HEK293 (cell line): Measurements from ENCODE around the gene PCSK6.

Experiments
- GLI4 ChIP-seq: fragments of 450-650 bp; formaldehyde crosslinking; IDR thresholded peaks from 2 replicates; pipeline ENCODE4 v1.5.1; 2016; ENCODE audit warnings: missing biosample characterization, missing genetic modification characterization
- MEIS1 ChIP-seq: sonication (generic); formaldehyde crosslinking; IDR thresholded peaks from 2 replicates; pipeline ENCODE4 v1.8.1; 2022; ENCODE audit warnings: missing genetic modification reagents, mild to moderate bottlenecking, borderline replicate concordance
- SALL2 ChIP-seq: fragments of 450-650 bp; formaldehyde crosslinking; IDR thresholded peaks from 2 replicates; pipeline ENCODE4 v1.5.0; 2017; ENCODE audit warnings: missing biosample characterization, mild to moderate bottlenecking, missing genetic modification characterization, borderline replicate concordance
- YY1 ChIP-seq: fragments of 450-650 bp; formaldehyde crosslinking; IDR thresholded peaks from 2 replicates; pipeline ENCODE4 v1.5.1; 2018; ENCODE audit warnings: missing biosample characterization, missing genetic modification characterization
- ZBTB8A ChIP-seq: fragments of 450-650 bp; formaldehyde crosslinking; IDR thresholded peaks from 2 replicates; pipeline ENCODE4 v1.5.1; 2016; ENCODE audit warnings: missing biosample characterization, missing genetic modification characterization
- ZNF10 ChIP-seq: fragments of 450-650 bp; formaldehyde crosslinking; IDR thresholded peaks from 2 replicates; pipeline ENCODE4 v1.5.1; 2017; ENCODE audit warnings: missing biosample characterization, missing genetic modification characterization
- ZNF133 ChIP-seq: fragments of 450-650 bp; formaldehyde crosslinking; IDR thresholded peaks from 2 replicates; pipeline ENCODE4 v1.5.1; 2016; ENCODE audit warnings: missing biosample characterization, missing genetic modification characterization
- ZNF335 ChIP-seq: fragments of 450-650 bp; formaldehyde crosslinking; conservative IDR thresholded peaks from 2 replicates; pipeline ENCODE4 v1.5.1; 2016; ENCODE audit warnings: missing biosample characterization, missing genetic modification characterization
- ZSCAN30 ChIP-seq: fragments of 450-650 bp; IDR thresholded peaks from 2 replicates; pipeline ENCODE4 v1.5.1; 2018; ENCODE audit warnings: missing biosample characterization, mild to moderate bottlenecking, missing genetic modification characterization, moderate library complexity
- TF ChIP-seq, protein P1 (sequence below): fragments of 450-650 bp; formaldehyde crosslinking; IDR thresholded peaks from 2 replicates; pipeline ENCODE4 v1.5.1; 2016; ENCODE audit warnings: missing biosample characterization, missing genetic modification characterization
- TF ChIP-seq, protein P2 (sequence below): fragments of 450-650 bp; formaldehyde crosslinking; IDR thresholded peaks from 2 replicates; pipeline ENCODE4 v1.5.1; 2016; ENCODE audit warnings: missing biosample characterization, missing genetic modification characterization
- TF ChIP-seq, protein P3 (sequence below): fragments of 450-650 bp; formaldehyde crosslinking; IDR thresholded peaks from 2 replicates; pipeline ENCODE4 v1.5.1; 2016; ENCODE audit warnings: missing biosample characterization, missing genetic modification characterization

DNA sequence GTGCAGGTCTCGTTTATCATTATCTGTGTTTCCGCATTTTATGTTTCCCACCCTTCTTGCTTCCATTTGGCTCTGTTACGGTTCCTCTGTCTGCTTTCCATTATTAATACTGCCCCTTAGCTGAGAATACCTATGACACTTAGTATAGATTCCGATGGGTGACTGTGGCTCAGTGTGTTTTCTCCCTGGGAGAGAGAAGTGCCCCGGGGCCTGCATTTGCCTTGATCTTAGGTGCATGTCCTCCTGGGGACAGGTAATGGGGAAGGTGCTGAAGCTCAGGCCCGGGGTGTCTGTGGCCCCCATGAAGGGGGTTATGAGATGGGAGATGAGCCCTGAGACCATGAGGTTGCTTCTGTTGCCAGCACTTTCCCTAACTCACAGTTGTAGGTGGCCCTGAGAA lies 43.4 kb upstream of the PCSK6 start:
- no peak for TF ChIP-seq ZNF335 (tag by site-specific recombination)
- TF ChIP-seq, protein P1, sequence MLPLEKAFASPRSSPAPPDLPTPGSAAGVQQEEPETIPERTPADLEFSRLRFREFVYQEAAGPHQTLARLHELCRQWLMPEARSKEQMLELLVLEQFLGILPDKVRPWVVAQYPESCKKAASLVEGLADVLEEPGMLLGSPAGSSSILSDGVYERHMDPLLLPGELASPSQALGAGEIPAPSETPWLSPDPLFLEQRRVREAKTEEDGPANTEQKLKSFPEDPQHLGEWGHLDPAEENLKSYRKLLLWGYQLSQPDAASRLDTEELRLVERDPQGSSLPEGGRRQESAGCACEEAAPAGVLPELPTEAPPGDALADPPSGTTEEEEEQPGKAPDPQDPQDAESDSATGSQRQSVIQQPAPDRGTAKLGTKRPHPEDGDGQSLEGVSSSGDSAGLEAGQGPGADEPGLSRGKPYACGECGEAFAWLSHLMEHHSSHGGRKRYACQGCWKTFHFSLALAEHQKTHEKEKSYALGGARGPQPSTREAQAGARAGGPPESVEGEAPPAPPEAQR (tag by site-specific recombination), result no peak
- no peak for TF ChIP-seq YY1 (tag by site-specific recombination)
- TF ChIP-seq, protein P2, sequence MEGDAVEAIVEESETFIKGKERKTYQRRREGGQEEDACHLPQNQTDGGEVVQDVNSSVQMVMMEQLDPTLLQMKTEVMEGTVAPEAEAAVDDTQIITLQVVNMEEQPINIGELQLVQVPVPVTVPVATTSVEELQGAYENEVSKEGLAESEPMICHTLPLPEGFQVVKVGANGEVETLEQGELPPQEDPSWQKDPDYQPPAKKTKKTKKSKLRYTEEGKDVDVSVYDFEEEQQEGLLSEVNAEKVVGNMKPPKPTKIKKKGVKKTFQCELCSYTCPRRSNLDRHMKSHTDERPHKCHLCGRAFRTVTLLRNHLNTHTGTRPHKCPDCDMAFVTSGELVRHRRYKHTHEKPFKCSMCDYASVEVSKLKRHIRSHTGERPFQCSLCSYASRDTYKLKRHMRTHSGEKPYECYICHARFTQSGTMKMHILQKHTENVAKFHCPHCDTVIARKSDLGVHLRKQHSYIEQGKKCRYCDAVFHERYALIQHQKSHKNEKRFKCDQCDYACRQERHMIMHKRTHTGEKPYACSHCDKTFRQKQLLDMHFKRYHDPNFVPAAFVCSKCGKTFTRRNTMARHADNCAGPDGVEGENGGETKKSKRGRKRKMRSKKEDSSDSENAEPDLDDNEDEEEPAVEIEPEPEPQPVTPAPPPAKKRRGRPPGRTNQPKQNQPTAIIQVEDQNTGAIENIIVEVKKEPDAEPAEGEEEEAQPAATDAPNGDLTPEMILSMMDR (tag by site-specific recombination), result no peak
- TF ChIP-seq SALL2, result no peak
- no peak for TF ChIP-seq MEIS1 (CRISPR knock-in tag)
- no peak for TF ChIP-seq GLI4 (tag by site-specific recombination)
- TF ChIP-seq ZSCAN30 (tag by site-specific recombination), result no peak
- no peak for TF ChIP-seq ZBTB8A (tag by site-specific recombination)
- TF ChIP-seq ZNF10, result no peak
- TF ChIP-seq, protein P3, sequence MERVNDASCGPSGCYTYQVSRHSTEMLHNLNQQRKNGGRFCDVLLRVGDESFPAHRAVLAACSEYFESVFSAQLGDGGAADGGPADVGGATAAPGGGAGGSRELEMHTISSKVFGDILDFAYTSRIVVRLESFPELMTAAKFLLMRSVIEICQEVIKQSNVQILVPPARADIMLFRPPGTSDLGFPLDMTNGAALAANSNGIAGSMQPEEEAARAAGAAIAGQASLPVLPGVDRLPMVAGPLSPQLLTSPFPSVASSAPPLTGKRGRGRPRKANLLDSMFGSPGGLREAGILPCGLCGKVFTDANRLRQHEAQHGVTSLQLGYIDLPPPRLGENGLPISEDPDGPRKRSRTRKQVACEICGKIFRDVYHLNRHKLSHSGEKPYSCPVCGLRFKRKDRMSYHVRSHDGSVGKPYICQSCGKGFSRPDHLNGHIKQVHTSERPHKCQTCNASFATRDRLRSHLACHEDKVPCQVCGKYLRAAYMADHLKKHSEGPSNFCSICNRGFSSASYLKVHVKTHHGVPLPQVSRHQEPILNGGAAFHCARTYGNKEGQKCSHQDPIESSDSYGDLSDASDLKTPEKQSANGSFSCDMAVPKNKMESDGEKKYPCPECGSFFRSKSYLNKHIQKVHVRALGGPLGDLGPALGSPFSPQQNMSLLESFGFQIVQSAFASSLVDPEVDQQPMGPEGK (tag by site-specific recombination), result no peak
- no peak for TF ChIP-seq ZNF133 (tag by site-specific recombination)
